ENCODE results near the gene ORM1. TPM values are rescaled to one million over a fixed set of nuclear protein-coding genes. Genes with fewer than 3 reads are reported as not detected.

The ORM1 gene
- total RNA-seq, 1 experiment from 2014 or later = 4.4 TPM

GRCh38 chr9:114311571-114312512, 11.1 kb upstream of the ORM1 start:
- Mint-ChIP-seq H3K4me1 (peaks cover 0 to 3% of the 10 kb centered on the region in 2 experiments; a peak in 3 of 4 replicates), H3K4me3 (no peak overlapping the region), H3K27me3 (ENCODE audit: low read depth) (no peaks in the 10 kb centered on the region; the same call in 1 of the 2 replicates), H3K36me3 (ENCODE audit: insufficient read depth in 1 of 3, low read depth in 3 of 3) (peaks cover 0 to 7% (median 0%) of the 10 kb centered on the region in 3 experiments; a peak in 3 of 7 replicates), H3K27ac (no peak overlapping the region), H3K9me3 (no peaks in the 10 kb centered on the region)
- no CpG with 5 or more reads among the region's 28 CpGs for WGBS (ENCODE audit: extremely low coverage, insufficient read length, low lambda C conversion rate)
- Histone ChIP-seq H3K4me1 (ENCODE audit: insufficient read depth, low read length) (no peaks in the 10 kb centered on the region), H4K5ac (ENCODE audit: insufficient read length, low read depth, low read length) (no peak overlapping the region), H3K23me2 (ENCODE audit: insufficient read length, low read depth, low read length, poor library complexity, severe bottlenecking) (no peaks in the 10 kb centered on the region), H2BK20ac (ENCODE audit: low read depth, low read length, poor library complexity, severe bottlenecking) (no peak overlapping the region), H4K20me1 (ENCODE audit: control insufficient read depth, insufficient read depth, insufficient read length) (no peaks in the 10 kb centered on the region), H2BK15ac (ENCODE audit: low read depth, low read length) (no peak overlapping the region), H3K4me2 (ENCODE audit: insufficient read depth, insufficient read length, low read length) (no peak overlapping the region), H3K79me2 (ENCODE audit: insufficient read depth, low read length) (no peaks in the 10 kb centered on the region), H3K9ac (ENCODE audit: extremely low read depth, insufficient read length, low read length) (no peak overlapping the region), H2BK5ac (ENCODE audit: insufficient read length, low read length) (no peak overlapping the region), H3K14ac (ENCODE audit: insufficient read depth, low read length) (no peak overlapping the region), H4K91ac (ENCODE audit: insufficient read length, low read depth, low read length) (no peak overlapping the region), H3K27ac (ENCODE audit: insufficient read length, low read depth, low read length) (no peak overlapping the region), H2BK120ac (ENCODE audit: low read depth, low read length, poor library complexity, severe bottlenecking) (no peak overlapping the region), H4K8ac (replicated peaks; ENCODE audit: insufficient read length, low read depth, low read length) (no peak overlapping the region), H3K9me3 (ENCODE audit: control insufficient read depth, low read depth, low read length) (no peaks in the 10 kb centered on the region), H3K23ac (ENCODE audit: insufficient read length, low read depth, low read length) (no peak overlapping the region), H3K18ac (ENCODE audit: insufficient read length, low read depth, low read length) (no peak overlapping the region), H2AFZ (ENCODE audit: low read length) (no peak overlapping the region), H3K79me1 (ENCODE audit: insufficient read depth, low read depth, low read length, poor library complexity, severe bottlenecking) (no peaks in the 10 kb centered on the region), H2BK12ac (ENCODE audit: insufficient read length, low read depth, low read length) (no peak overlapping the region), H3K27me3 (ENCODE audit: insufficient read depth, low read length) (no peaks in the 10 kb centered on the region), H3K56ac (ENCODE audit: insufficient read length, low read depth, low read length) (no peak overlapping the region), H3T11ph (ENCODE audit: low read length) (no peak overlapping the region), H3K4ac (ENCODE audit: low read depth, low read length) (no peak overlapping the region), H2AK5ac (ENCODE audit: insufficient read length, low read length) (no peak overlapping the region)
- no peak for TF ChIP-seq CTCF (conservative IDR thresholded peaks at IDR 0.05)
- DNase-seq = no peak
